ENCODE measurements around the gene TBC1D19.
A peak's percentile ranks its signal among the peaks of the same experiment; 100 is the strongest.
"Not testable (repeated sequence)": the region's sequence is repeated elsewhere in the genome, so short reads cannot be mapped to it uniquely, and the experiment has no call there.

Gene TBC1D19

GRCh38 chr4:26687728-26688127 lies 103.8 kb downstream of the TBC1D19 start:
- no peak for DNase-seq

- no peak for DNase-seq
Measured at GRCh38 chr4:26690506-26690905, 106.6 kb downstream of the TBC1D19 start.

GRCh38 chr4:26692014-26692726 lies 108.3 kb downstream of the TBC1D19 start:
- no peak for DNase-seq

GRCh38 chr4:26694131-26694530 lies 110.2 kb downstream of the TBC1D19 start:
- DNase-seq: not testable (repeated sequence)

GRCh38 chr4:26700110-26700509 lies 116.2 kb downstream of the TBC1D19 start:
- no peak for DNase-seq

- DNase-seq: no peak
Measured at GRCh38 chr4:26701095-26701494, 117.2 kb downstream of the TBC1D19 start.

- DNase-seq: no peak
Measured at GRCh38 chr4:26701786-26702227, 117.9 kb downstream of the TBC1D19 start.

GRCh38 chr4:26707342-26707741 lies 123.5 kb downstream of the TBC1D19 start:
- DNase-seq: no peak

- no peak for DNase-seq
Measured at GRCh38 chr4:26709246-26709645, 125.4 kb downstream of the TBC1D19 start.

GRCh38 chr4:26713563-26714151 lies 129.8 kb downstream of the TBC1D19 start:
- DNase-seq: no peak

GRCh38 chr4:26715636-26716242 lies 131.9 kb downstream of the TBC1D19 start:
- no peak for DNase-seq

- no peak for DNase-seq
Measured at GRCh38 chr4:26717332-26717731, 133.4 kb downstream of the TBC1D19 start.

GRCh38 chr4:26719954-26720552 lies 136.2 kb downstream of the TBC1D19 start:
- peak; percentile 5 for DNase-seq

GRCh38 chr4:26721685-26722084 lies 137.8 kb downstream of the TBC1D19 start:
- no peak for DNase-seq

- no peak for DNase-seq
Measured at GRCh38 chr4:26723216-26723615, 139.3 kb downstream of the TBC1D19 start.

GRCh38 chr4:26724534-26724933 lies 140.7 kb downstream of the TBC1D19 start:
- DNase-seq: no peak

GRCh38 chr4:26726655-26727387 lies 142.9 kb downstream of the TBC1D19 start:
- no peak for DNase-seq

- no peak for DNase-seq
Measured at GRCh38 chr4:26727844-26728243, 144.0 kb downstream of the TBC1D19 start.

GRCh38 chr4:26729027-26729426 lies 145.1 kb downstream of the TBC1D19 start:
- peak; percentile 38 for DNase-seq

- DNase-seq: peak; percentile 66
Measured at GRCh38 chr4:26729547-26729946, 145.7 kb downstream of the TBC1D19 start.

- no peak for DNase-seq
Measured at GRCh38 chr4:26731351-26732035, 147.6 kb downstream of the TBC1D19 start.

GRCh38 chr4:26732356-26732755 lies 148.5 kb downstream of the TBC1D19 start:
- no peak for DNase-seq

- DNase-seq: no peak
Measured at GRCh38 chr4:26736621-26737020, 152.7 kb downstream of the TBC1D19 start.

Measured in NCI-H526 treated with DMSO at 0.1 percent for 48 hours (cell line).